Sigmoid colon (tissue), 7 donors: ENCODE data around the gene RBM10. TPM values are rescaled to one million over a fixed set of nuclear protein-coding genes. Genes with fewer than 3 reads are reported as not detected.

Source experiments
- DNase-seq: peaks from one replicate; pipeline ENCODE4 v3.0.0-alpha.2; 2019
- H3K27ac ChIP-seq, 4 donors: fragments of 200-600 bp; sonication (generic); one replicate each; pipeline ENCODE4 v1.5.1; 2016 to 2019; ENCODE audit warnings: mild to moderate bottlenecking in 1 of 4
- H3K27me3 ChIP-seq, 3 donors: fragments of 200-600 bp; sonication (generic); one replicate each; pipeline ENCODE4 v1.5.1; 2019; ENCODE audit warnings: mild to moderate bottlenecking in 1 of 3
- H3K36me3 ChIP-seq, 4 donors: fragments of 200-600 bp; sonication (generic); one replicate each; pipeline ENCODE4 v1.5.1; 2016 to 2019
- H3K4me1 ChIP-seq, 4 donors: fragments of 200-600 bp; sonication (generic); one replicate each; pipeline ENCODE4 v1.5.1; 2017 to 2019
- H3K4me3 ChIP-seq, 4 donors: fragments of 200-600 bp; sonication (generic); one replicate each; pipeline ENCODE4 v1.5.1; 2017 to 2019; ENCODE audit warnings: mild to moderate bottlenecking in 2 of 4, moderate library complexity in 1 of 4
- H3K9me3 ChIP-seq, 4 donors: fragments of 200-600 bp in 3 of 4; sonication (generic) in 3 of 4; one replicate each; pipeline versions ENCODE4 v1.5.1 to v1.6.1; 2013 to 2019
- EP300 ChIP-seq, 4 donors: sonication (generic); formaldehyde crosslinking; IDR thresholded peaks; one replicate each; pipeline ENCODE4 v1.6.1; 2017; ENCODE audit warnings: antibody characterized with exemption in 4 of 4
- POLR2A ChIP-seq, 2 donors: fragments of 450-650 bp; IDR thresholded peaks; one replicate each; pipeline ENCODE4 v1.6.1; 2016; ENCODE audit warnings: antibody characterized with exemption in 2 of 2, mild to moderate bottlenecking in 2 of 2, moderate library complexity in 2 of 2
- POLR2AphosphoS5 ChIP-seq, 4 donors: sonication (generic); formaldehyde crosslinking; IDR thresholded peaks; one replicate each; pipeline ENCODE4 v1.6.1; 2017; ENCODE audit warnings: antibody characterized with exemption in 4 of 4
- WGBS, 2 donors: extraction: QIAGEN DNeasy Blood & Tissue Kit; methylation state at CpG; one replicate each; pipeline ENCODE4 v1.1.7; 2013; 5-methylcytosine and 5-hydroxymethylcytosine counted together
- intact Hi-C: fragments of 100-400 bp; cut with DNase I; formaldehyde crosslinking; loops from one replicate; pipeline ENCODE4 v1.15.1; 2023
- polyA plus RNA-seq, 3 donors: library from polyadenylated mRNA; stranded (reverse); fragments of 200-250 nt; gene quantifications; one replicate each; pipeline ENCODE4 v1.2.3, GENCODE V29; 2013
- total RNA-seq, 4 donors: library from RNA; depleted of rRNA; stranded (reverse); fragments of >200 nt; gene quantifications; one replicate each; pipeline ENCODE4 v1.1.0, GENCODE V29; 2016
- TF ChIP-seq, protein P1 (sequence below), 4 experiments: fragments of 450-650 bp in 3 of 4; fragments of 200-600 bp in 1 of 4; IDR thresholded peaks; one replicate each; pipeline ENCODE4 v1.5.1; 2016 to 2019; ENCODE audit warnings: antibody characterized with exemption in 4 of 4, mild to moderate bottlenecking in 3 of 4, moderate library complexity in 2 of 4
- donor health status: healthy with polysubstance abuse.
- donor health status: Bipolar disorder and iron deficiency.
- donor health status: healthy.

RBM10 gene
- total and polyA plus RNA-seq, 7 donors, result 15.0 to 44.3 (median 22.4) TPM

- H3K9me3 ChIP-seq, result no peaks in the 10 kb centered on the region
These were observed 28.2 kb downstream of the RBM10 start for GRCh38 chrX:47172971-47173792.

DNA sequence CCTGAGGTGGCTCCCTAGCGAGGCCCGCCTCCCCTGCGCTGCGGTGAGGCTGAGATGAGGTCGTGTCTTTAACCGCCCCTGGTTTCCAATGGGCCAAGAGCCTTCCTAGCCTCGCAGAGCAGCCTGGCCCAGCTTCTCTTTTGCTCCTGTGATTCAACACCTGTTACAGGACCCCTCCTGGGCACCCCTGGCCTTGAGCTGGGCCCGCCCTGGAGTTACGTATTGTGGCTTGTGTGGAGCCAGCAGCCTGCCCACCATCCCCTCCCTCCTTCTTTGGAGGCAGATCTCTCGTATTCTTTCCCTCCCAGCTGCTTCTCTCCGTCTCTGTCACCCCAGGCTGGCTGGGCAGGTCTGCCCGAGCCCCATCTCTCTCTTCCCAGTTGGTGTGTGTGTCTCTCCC lies 29.4 kb downstream of the RBM10 start:
- no peaks in the 10 kb centered on the region for H3K9me3 ChIP-seq
- H3K4me3 ChIP-seq, result no peak overlapping the region
- intact Hi-C loops, result no loop called here
- WGBS, 2 donors, result 93 to 96% methylated on average over 12 of the region's 12 CpGs
- peak; percentile 32 for DNase-seq
- TF ChIP-seq POLR2AphosphoS5 (IDR thresholded peaks at IDR 0.05), result no peak
- TF ChIP-seq, protein P1, sequence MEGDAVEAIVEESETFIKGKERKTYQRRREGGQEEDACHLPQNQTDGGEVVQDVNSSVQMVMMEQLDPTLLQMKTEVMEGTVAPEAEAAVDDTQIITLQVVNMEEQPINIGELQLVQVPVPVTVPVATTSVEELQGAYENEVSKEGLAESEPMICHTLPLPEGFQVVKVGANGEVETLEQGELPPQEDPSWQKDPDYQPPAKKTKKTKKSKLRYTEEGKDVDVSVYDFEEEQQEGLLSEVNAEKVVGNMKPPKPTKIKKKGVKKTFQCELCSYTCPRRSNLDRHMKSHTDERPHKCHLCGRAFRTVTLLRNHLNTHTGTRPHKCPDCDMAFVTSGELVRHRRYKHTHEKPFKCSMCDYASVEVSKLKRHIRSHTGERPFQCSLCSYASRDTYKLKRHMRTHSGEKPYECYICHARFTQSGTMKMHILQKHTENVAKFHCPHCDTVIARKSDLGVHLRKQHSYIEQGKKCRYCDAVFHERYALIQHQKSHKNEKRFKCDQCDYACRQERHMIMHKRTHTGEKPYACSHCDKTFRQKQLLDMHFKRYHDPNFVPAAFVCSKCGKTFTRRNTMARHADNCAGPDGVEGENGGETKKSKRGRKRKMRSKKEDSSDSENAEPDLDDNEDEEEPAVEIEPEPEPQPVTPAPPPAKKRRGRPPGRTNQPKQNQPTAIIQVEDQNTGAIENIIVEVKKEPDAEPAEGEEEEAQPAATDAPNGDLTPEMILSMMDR (IDR thresholded peaks at IDR 0.05), result no peak
- TF ChIP-seq POLR2A (IDR thresholded peaks at IDR 0.05), result no peak
- TF ChIP-seq EP300 (IDR thresholded peaks at IDR 0.05), result no peak
- H3K27me3 ChIP-seq, result no peaks in the 10 kb centered on the region
- H3K4me1 ChIP-seq, result peaks cover 0 to 17% (median 4%) of the 10 kb centered on the region in 4 donors
- no peak overlapping the region for H3K27ac ChIP-seq
- H3K36me3 ChIP-seq, result peaks cover 9 to 83% (median 21%) of the 10 kb centered on the region in 4 donors

More at GRCh38 chrX:47172971-47173792, 28.2 kb downstream of the RBM10 start:
- 93 to 96% methylated on average over 18 of the region's 18 CpGs for WGBS, 2 donors
- no peaks in the 10 kb centered on the region for H3K27me3 ChIP-seq
- TF ChIP-seq POLR2A (IDR thresholded peaks at IDR 0.05) (no peak), EP300 (IDR thresholded peaks at IDR 0.05) (no peak), POLR2AphosphoS5 (IDR thresholded peaks at IDR 0.05) (no peak)
- TF ChIP-seq, protein P1 (IDR thresholded peaks at IDR 0.05), result no peak
- no peak overlapping the region for H3K4me3 ChIP-seq
- H3K36me3 ChIP-seq, result peaks cover 9 to 79% (median 23%) of the 10 kb centered on the region in 4 donors
- intact Hi-C loops, result no loop called here
- peaks cover 0 to 10% (median 0%) of the 10 kb centered on the region in 4 donors for H3K4me1 ChIP-seq
- DNase-seq, result peak; percentile 45
- H3K27ac ChIP-seq, result no peak overlapping the region

DNA sequence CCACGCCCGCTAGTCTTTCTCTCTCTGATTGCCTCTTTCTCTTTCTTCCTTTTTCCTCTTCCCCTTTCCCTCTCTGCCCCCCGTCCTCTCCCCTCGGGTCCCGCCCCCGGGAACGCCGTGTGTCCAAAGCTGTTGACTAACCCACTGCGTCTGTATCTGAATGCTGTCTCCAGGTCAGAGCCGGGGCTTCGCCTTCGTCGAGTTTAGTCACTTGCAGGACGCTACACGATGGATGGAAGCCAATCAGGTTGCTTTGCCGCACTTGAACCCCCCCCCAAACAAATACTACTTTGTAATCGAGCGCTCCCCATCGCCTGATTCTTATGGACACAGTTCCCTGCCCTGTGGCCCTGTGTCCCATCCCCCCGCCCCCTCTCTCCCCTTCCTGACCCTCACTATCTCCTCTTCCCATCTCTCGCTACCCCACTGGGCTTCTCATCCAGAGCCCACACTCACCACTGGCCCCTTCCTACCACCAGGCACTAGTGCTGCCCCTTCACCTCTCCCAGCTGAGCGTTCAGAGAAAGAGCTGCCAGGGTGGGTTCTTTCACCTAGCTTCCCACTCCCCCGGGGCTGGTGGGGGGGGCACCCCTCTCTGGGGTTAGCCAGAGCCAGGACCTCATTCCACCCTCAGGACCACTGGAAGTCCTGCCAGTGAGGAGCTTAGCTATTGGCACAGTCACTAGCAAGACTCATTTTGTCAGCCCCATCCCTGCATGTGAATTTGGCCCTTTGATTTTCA lies 30.0 kb downstream of the RBM10 start:
- TF ChIP-seq POLR2A (IDR thresholded peaks at IDR 0.05) (no peak), POLR2AphosphoS5 (IDR thresholded peaks at IDR 0.05) (no peak), EP300 (IDR thresholded peaks at IDR 0.05) (no peak)
- TF ChIP-seq, protein P1 (IDR thresholded peaks at IDR 0.05), result no peak
- H3K4me1 ChIP-seq, result peaks cover 0 to 19% (median 4%) of the 10 kb centered on the region in 4 donors
- no peak overlapping the region for H3K27ac ChIP-seq
- H3K36me3 ChIP-seq, result peaks cover 9 to 82% (median 21%) of the 10 kb centered on the region in 4 donors
- WGBS, 2 donors, result 93% methylated on average over 23 of the region's 23 CpGs
- intact Hi-C loops, result no loop called here
- H3K9me3 ChIP-seq, result no peaks in the 10 kb centered on the region
- H3K27me3 ChIP-seq, result no peaks in the 10 kb centered on the region
- DNase-seq, result peak; percentile 48
- no peak overlapping the region for H3K4me3 ChIP-seq

GRCh38 chrX:47175588-47175980 lies 30.6 kb downstream of the RBM10 start:
- peak; percentile 50 for DNase-seq
- Histone ChIP-seq H3K36me3 (peaks cover 9 to 86% (median 20%) of the 10 kb centered on the region in 4 donors), H3K4me3 (no peak overlapping the region), H3K9me3 (no peaks in the 10 kb centered on the region), H3K27me3 (no peaks in the 10 kb centered on the region), H3K4me1 (peaks cover 0 to 14% (median 4%) of the 10 kb centered on the region in 4 donors), H3K27ac (no peak overlapping the region)
- intact Hi-C loops, result no loop called here
- 96 to 97% methylated on average over 12 of the region's 12 CpGs for WGBS, 2 donors
- TF ChIP-seq, protein P1 (IDR thresholded peaks at IDR 0.05), result no peak
- TF ChIP-seq EP300 (IDR thresholded peaks at IDR 0.05) (no peak), POLR2AphosphoS5 (IDR thresholded peaks at IDR 0.05) (no peak), POLR2A (IDR thresholded peaks at IDR 0.05) (no peak)
